GM12878 (cell line): ENCODE measurements around the gene COL4A1. TPM values are rescaled to one million over a fixed set of nuclear protein-coding genes. Genes with fewer than 3 reads are reported as not detected.

ENCODE experiments used
- ATAC-seq: fragments of 200-7000 bp; cut with Tn5 transposase; 3 replicates; pipeline ENCODE4 v1.9.1; 2020; ENCODE audit warnings: mild to moderate bottlenecking, moderate library complexity
- BruUV-seq: library from RNA; stranded (reverse); fragments of 400-500 nt; replicated peaks from 2 replicates; lab custom pipeline; 2021; lab: Mats Ljungman, UMichigan
- CTCF ChIA-PET: fragments of 300-600 bp; sonication (Branson Sonifier 250); formaldehyde crosslinking; extraction: SDS; loops from one replicate; lab custom pipeline; 2021; ENCODE audit warnings: inconsistent platforms; lab: Yijun Ruan, JAX
- POLR2A ChIA-PET: fragments of 350-600 bp; formaldehyde crosslinking; extraction: SDS; loops from one replicate; lab custom pipeline; 2021; ENCODE audit warnings: inconsistent platforms; lab: Charles Lee
- RAD21 ChIA-PET: fragments of 300-600 bp; sonication (Branson Sonifier 250); formaldehyde crosslinking; loops from one replicate; lab custom pipeline; 2023; ENCODE audit warnings: antibody characterized with exemption; ENCODE audit not compliant: unreplicated experiment; lab: Charles Lee
- SMC1A ChIA-PET: fragments of 300-600 bp; sonication (Branson Sonifier 250); formaldehyde crosslinking; loops from one replicate; lab custom pipeline; 2023; ENCODE audit not compliant: unreplicated experiment, uncharacterized antibody; lab: Charles Lee
- DNase-seq: peaks from one replicate; pipeline ENCODE4 v3.0.0-alpha.2; 2011; ENCODE audit warnings: low read depth, low spot score
- FAIRE-seq: peaks from 3 replicates; lab custom pipeline; 2011; peaks lifted over from hg19 to GRCh38; lab: Jason Lieb, UNC
- H2AFZ ChIP-seq: 2 replicates; pipeline ENCODE4 v1.6.0; 2011; ENCODE audit warnings: low read depth, low read length, control low read depth; ENCODE audit not compliant: control insufficient read depth
- H3K27ac ChIP-seq: 2 replicates; pipeline ENCODE4 v1.5.1; 2011; ENCODE audit warnings: control low read depth; ENCODE audit not compliant: control insufficient read depth, insufficient read depth
- H3K27me3 ChIP-seq, 2 experiments: replicated peaks in 1 of 2; 2 replicates each; pipeline versions ENCODE4 v1.6.0 to v1.6.1; 2011; ENCODE audit warnings: low read length in 1 of 2; ENCODE audit not compliant: control insufficient read depth in 2 of 2, insufficient read depth in 2 of 2
- H3K36me3 ChIP-seq, 2 experiments: 2 replicates each; pipeline ENCODE4 v1.5.1; 2011; ENCODE audit warnings: low read length in 1 of 2; ENCODE audit not compliant: control insufficient read depth in 2 of 2, insufficient read depth in 2 of 2
- H3K4me1 ChIP-seq: 2 replicates; pipeline ENCODE4 v1.6.1; 2011; ENCODE audit warnings: mild to moderate bottlenecking, low read length, moderate library complexity, mixed read lengths; ENCODE audit not compliant: control insufficient read depth, insufficient read depth
- H3K4me2 ChIP-seq: 2 replicates; pipeline ENCODE4 v1.6.0; 2011; ENCODE audit warnings: control low read depth; ENCODE audit not compliant: control insufficient read depth, insufficient read depth
- H3K4me3 ChIP-seq: fragments of 200-600 bp; sonication (generic); 2 replicates; pipeline ENCODE4 v1.5.1; 2016
- H3K79me2 ChIP-seq: 2 replicates; pipeline ENCODE4 v1.6.0; 2011; ENCODE audit warnings: low read length; ENCODE audit not compliant: control insufficient read depth, insufficient read depth
- H3K9ac ChIP-seq: 2 replicates; pipeline ENCODE4 v1.8.0; 2011; ENCODE audit warnings: low read length, control low read depth, mixed read lengths; ENCODE audit not compliant: control insufficient read depth, insufficient read depth
- H3K9me3 ChIP-seq: replicated peaks from 3 replicates; pipeline ENCODE4 v1.5.1; 2011; ENCODE audit warnings: mild to moderate bottlenecking, low read length; ENCODE audit not compliant: control insufficient read depth, insufficient read depth
- H4K20me1 ChIP-seq: 2 replicates; pipeline ENCODE4 v1.6.0; 2011; ENCODE audit not compliant: control insufficient read depth, insufficient read depth
- CHD1 ChIP-seq: IDR thresholded peaks from 2 replicates; pipeline ENCODE4 v1.6.1; 2012; ENCODE audit warnings: low read depth, low read length, improper control_type of control experiment
- CREM ChIP-seq: IDR thresholded peaks from 2 replicates; pipeline ENCODE4 v1.6.1; 2014; ENCODE audit warnings: antibody characterized with exemption, low read depth
- EGR1 ChIP-seq, 2 experiments: IDR thresholded peaks; 1 replicate in 1 of 2; 2 replicates in 1 of 2; pipeline ENCODE4 v1.6.1; 2011 to 2012; ENCODE audit warnings: low read depth in 2 of 2, low read length in 2 of 2, borderline replicate concordance in 1 of 2, mild to moderate bottlenecking in 1 of 2, moderate library complexity in 1 of 2
- JUNB ChIP-seq: IDR thresholded peaks from 2 replicates; pipeline ENCODE4 v1.6.1; 2016; ENCODE audit warnings: antibody characterized with exemption, mild to moderate bottlenecking
- JUND ChIP-seq: IDR thresholded peaks from 2 replicates; pipeline ENCODE4 v1.6.1; 2012; ENCODE audit warnings: low read depth, mild to moderate bottlenecking, low read length, improper control_type of control experiment, moderate library complexity
- KAT2A ChIP-seq: conservative IDR thresholded peaks from 2 replicates; pipeline ENCODE4 v1.6.1; 2011; ENCODE audit warnings: low read depth, low read length; ENCODE audit not compliant: control insufficient read depth
- LARP7 ChIP-seq: fragments of 450-650 bp; IDR thresholded peaks from 2 replicates; pipeline ENCODE4 v1.6.1; 2017; ENCODE audit warnings: mild to moderate bottlenecking
- MEF2B ChIP-seq: fragments of 450-650 bp; IDR thresholded peaks from 2 replicates; pipeline ENCODE4 v1.6.1; 2018; ENCODE audit warnings: mild to moderate bottlenecking, moderate library complexity; ENCODE audit not compliant: partially characterized antibody, poor library complexity, severe bottlenecking
- NFYB ChIP-seq: IDR thresholded peaks from 2 replicates; pipeline ENCODE4 v1.6.1; 2011; ENCODE audit warnings: low read depth, mild to moderate bottlenecking, low read length, improper control_type of control experiment, moderate library complexity; ENCODE audit not compliant: insufficient read depth
- RB1 ChIP-seq: fragments of 450-650 bp; formaldehyde crosslinking; IDR thresholded peaks from 2 replicates; pipeline ENCODE4 v1.6.1; 2017; ENCODE audit warnings: mild to moderate bottlenecking, borderline replicate concordance
- ZNF217 ChIP-seq: fragments of 450-650 bp; IDR thresholded peaks from 2 replicates; pipeline ENCODE4 v1.6.1; 2017; ENCODE audit warnings: antibody characterized with exemption, mild to moderate bottlenecking
- ZNF384 ChIP-seq: IDR thresholded peaks from 2 replicates; pipeline ENCODE4 v1.6.1; 2012; ENCODE audit warnings: low read depth, mild to moderate bottlenecking, low read length, improper control_type of control experiment, borderline replicate concordance
- WGBS: methylation state at CpG from one replicate; pipeline ENCODE4 v1.1.6; 2016; ENCODE audit warnings: low lambda C conversion rate; ENCODE audit not compliant: insufficient replicate concordance, insufficient coverage; ENCODE audit errors: missing lambda C conversion rate; 5-methylcytosine and 5-hydroxymethylcytosine counted together
- in situ Hi-C: fragments of 300-500 bp; cut with MboI; formaldehyde crosslinking; loops from 9 replicates; pipeline ENCODE4 v1.14.3; 2018; ENCODE audit warnings: mixed read lengths
- intact Hi-C: fragments of 100-400 bp; cut with micrococcal nuclease; formaldehyde crosslinking; loops from one replicate; pipeline ENCODE4 v1.14.2; 2022; ENCODE audit not compliant: unreplicated experiment
- polyA plus RNA-seq, 11 experiments: library from polyadenylated mRNA; depleted of rRNA in 4 of 11; unstranded in 6 of 11; stranded (reverse) in 5 of 11; fragments of >200 nt; fragmentation: Nextera tagmentation in 4 of 11; fragmentation: Illumina TruSeq in 1 of 11; extraction: Ambion mirVana in 4 of 11; extraction: Trizol in 1 of 11; gene quantifications; 1 replicate in 1 of 11; 2 replicates in 10 of 11; pipeline versions ENCODE4 v1.2.1 to v1.2.3, GENCODE V29; 2011 to 2016; ENCODE audit warnings: inconsistent platforms in 2 of 11, missing spikeins in 2 of 11, low read depth in 1 of 11
- total RNA-seq, 4 experiments: library from RNA; depleted of rRNA in 3 of 4; stranded (reverse); fragments of >200 nt in 3 of 4; fragmentation: Illumina TruSeq in 1 of 4; extraction: Trizol in 1 of 4; gene quantifications; 2 replicates each; pipeline versions ENCODE4 v1.2.1 to v1.2.3, GENCODE V29; 2013 to 2021
- TF ChIP-seq, protein P1 (sequence below): fragments of 450-650 bp; IDR thresholded peaks from 2 replicates; pipeline ENCODE4 v1.6.1; 2014; ENCODE audit warnings: mild to moderate bottlenecking
- TF ChIP-seq, protein P2 (sequence below): IDR thresholded peaks from 2 replicates; pipeline ENCODE4 v1.6.1; 2011; ENCODE audit warnings: low read depth, mild to moderate bottlenecking, low read length, moderate library complexity, borderline replicate concordance; ENCODE audit errors: extremely low read depth

The COL4A1 gene
- total and polyA plus RNA-seq, 10 of the 15 experiments (the other 5 are each of a cell fraction or from before 2014, with no cell fraction given): 0.07 to 0.31 (median 0.13) TPM; not detected in 6

DNA sequence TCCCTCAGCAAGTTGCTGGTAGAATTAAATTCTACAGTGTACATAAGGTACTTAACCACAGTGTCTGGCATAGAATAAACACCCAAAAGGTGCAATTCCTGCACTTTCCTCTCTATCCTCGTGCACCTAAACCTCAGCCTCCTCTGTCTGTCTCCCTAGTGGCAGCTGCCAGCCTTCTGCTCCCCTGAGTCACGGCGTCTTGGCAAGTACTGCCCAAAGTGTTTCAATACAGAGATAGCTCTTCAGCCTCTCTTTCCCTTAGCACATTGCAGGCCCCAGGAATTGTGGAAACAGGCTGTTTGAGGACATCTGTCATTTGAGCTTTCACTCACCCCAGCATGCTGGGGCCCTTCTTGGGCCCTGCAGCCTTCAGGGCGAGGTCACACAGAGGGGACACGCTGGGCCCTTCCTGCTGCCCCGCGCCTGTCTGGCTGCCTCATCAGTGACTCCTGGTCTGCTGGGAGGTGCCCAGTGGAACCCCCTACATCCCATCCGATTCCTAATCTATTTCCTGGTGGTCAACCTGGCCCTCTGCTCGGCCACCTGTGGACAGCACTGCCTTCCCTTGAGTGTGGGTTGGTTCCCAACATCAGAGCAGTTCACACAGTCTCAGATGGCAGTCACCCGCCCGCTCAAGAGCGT is 19.4 kb upstream of the COL4A1 start:
- ATAC-seq (no peak), FAIRE-seq (no peak), DNase-seq (no peak)
- H2AFZ ChIP-seq: no peak overlapping the region
- SMC1A ChIA-PET: interaction anchor here (1.0 to 1.5 kb wide), 2 partner anchors 15 to 118 kb away, joined by 3 to 4 read pairs; no protein-coding TSS in a partner anchor
- H3K36me3 ChIP-seq: no peaks in the 10 kb centered on the region
- RAD21 ChIA-PET: no interaction called here
- H3K27me3 ChIP-seq: no peaks in the 10 kb centered on the region; a peak in 1 of 4 replicates
- WGBS: 27% methylated on average over 12 of the region's 12 CpGs
- H3K9ac ChIP-seq: no peak overlapping the region
- no peak overlapping the region for H3K4me3 ChIP-seq
- no peak for TF ChIP-seq EGR1 (IDR thresholded peaks at IDR 0.05; ENCODE audit: borderline replicate concordance in 1 of 2, low read depth in 2 of 2, low read length in 2 of 2)
- TF ChIP-seq KAT2A: no peak
- TF ChIP-seq JUND: no peak
- TF ChIP-seq RB1: no peak
- TF ChIP-seq NFYB: no peak
- no peak for TF ChIP-seq JUNB
- no peak for TF ChIP-seq MEF2B
- TF ChIP-seq ZNF217: no peak
- no peak for TF ChIP-seq LARP7
- TF ChIP-seq, protein P1, sequence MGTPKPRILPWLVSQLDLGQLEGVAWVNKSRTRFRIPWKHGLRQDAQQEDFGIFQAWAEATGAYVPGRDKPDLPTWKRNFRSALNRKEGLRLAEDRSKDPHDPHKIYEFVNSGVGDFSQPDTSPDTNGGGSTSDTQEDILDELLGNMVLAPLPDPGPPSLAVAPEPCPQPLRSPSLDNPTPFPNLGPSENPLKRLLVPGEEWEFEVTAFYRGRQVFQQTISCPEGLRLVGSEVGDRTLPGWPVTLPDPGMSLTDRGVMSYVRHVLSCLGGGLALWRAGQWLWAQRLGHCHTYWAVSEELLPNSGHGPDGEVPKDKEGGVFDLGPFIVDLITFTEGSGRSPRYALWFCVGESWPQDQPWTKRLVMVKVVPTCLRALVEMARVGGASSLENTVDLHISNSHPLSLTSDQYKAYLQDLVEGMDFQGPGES: no peak
- TF ChIP-seq ZNF384: no peak
- TF ChIP-seq CHD1: no peak
- no peak for TF ChIP-seq CREM
- TF ChIP-seq, protein P2, sequence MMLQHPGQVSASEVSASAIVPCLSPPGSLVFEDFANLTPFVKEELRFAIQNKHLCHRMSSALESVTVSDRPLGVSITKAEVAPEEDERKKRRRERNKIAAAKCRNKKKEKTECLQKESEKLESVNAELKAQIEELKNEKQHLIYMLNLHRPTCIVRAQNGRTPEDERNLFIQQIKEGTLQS: no peak
- no peaks in the 10 kb centered on the region for H3K79me2 ChIP-seq
- in situ Hi-C loops: no loop called here
- intact Hi-C loops: no loop called here
- H3K9me3 ChIP-seq: no peaks in the 10 kb centered on the region
- no peak overlapping the region for H3K27ac ChIP-seq
- no peak overlapping the region for H3K4me2 ChIP-seq
- POLR2A ChIA-PET: no interaction called here
- no TSS peak for BruUV-seq
- CTCF ChIA-PET: interaction anchor here (1.0 kb wide), 1 partner anchor 28 kb away, joined by 3 read pairs; no protein-coding TSS in a partner anchor
- no peaks in the 10 kb centered on the region for H4K20me1 ChIP-seq
- H3K4me1 ChIP-seq: no peaks in the 10 kb centered on the region
